GM21423 (cell line): Measurements from ENCODE around the gene LARP4B.

Experiments
- ATAC-seq: cut with Tn5 transposase; IDR thresholded peaks from one replicate; pipeline ENCODE4 v1.9.1; 2021; ENCODE audit warnings: mild to moderate bottlenecking, moderate library complexity; ENCODE audit not compliant: unreplicated experiment

Gene LARP4B

GRCh38 chr10:790821-791551, 140.5 kb downstream of the LARP4B start:
- ATAC-seq = no peak

GRCh38 chr10:789831-790701, 141.4 kb downstream of the LARP4B start:
- ATAC-seq = no peak

GRCh38 chr10:788796-789748, 142.4 kb downstream of the LARP4B start:
- no peak for ATAC-seq

- no peak for ATAC-seq
These were observed 143.4 kb downstream of the LARP4B start for GRCh38 chr10:787933-788651.

GRCh38 chr10:786633-787474, 144.7 kb downstream of the LARP4B start:
- no peak for ATAC-seq

- no peak for ATAC-seq
These were observed 145.7 kb downstream of the LARP4B start for GRCh38 chr10:785861-786214.

GRCh38 chr10:785089-785860, 146.2 kb downstream of the LARP4B start:
- no peak for ATAC-seq

GRCh38 chr10:784403-785088, 147.0 kb downstream of the LARP4B start:
- ATAC-seq = no peak

- ATAC-seq = no peak
These were observed 148.5 kb downstream of the LARP4B start for GRCh38 chr10:782751-783648.

GRCh38 chr10:780536-781524, 150.7 kb downstream of the LARP4B start:
- ATAC-seq = no peak

GRCh38 chr10:778626-779330, 152.7 kb downstream of the LARP4B start:
- ATAC-seq = no peak

- ATAC-seq = no peak
These were observed 153.5 kb downstream of the LARP4B start for GRCh38 chr10:777913-778479.

GRCh38 chr10:776772-777171, 154.7 kb downstream of the LARP4B start:
- no peak for ATAC-seq

- ATAC-seq = no peak
These were observed 156.0 kb downstream of the LARP4B start for GRCh38 chr10:775245-776075.
